ENCODE measurements around the gene KCND3. TPM values are rescaled to one million over a fixed set of nuclear protein-coding genes. Genes with fewer than 3 reads are reported as not detected.

Gene KCND3
- total RNA-seq, 4 donors from 2014 or later, result 1.8 to 5.3 (median 4.2) TPM

GRCh38 chr1:112011202-112011601 lies 21.7 kb upstream of the KCND3 start:
- peak; percentile 64 to 67 for DNase-seq
- H3K9me3 ChIP-seq, result no peaks in the 10 kb centered on the region
- intact Hi-C loops (cut with DNase I), result no loop called here
- peaks cover 0 to 8% of the 10 kb centered on the region in 2 donors for H3K4me1 ChIP-seq
- H3K27me3 ChIP-seq, result no peaks in the 10 kb centered on the region
- no peaks in the 10 kb centered on the region for H3K36me3 ChIP-seq
- no peak for TF ChIP-seq POLR2A (IDR thresholded peaks at IDR 0.05)
- TF ChIP-seq, protein P1, sequence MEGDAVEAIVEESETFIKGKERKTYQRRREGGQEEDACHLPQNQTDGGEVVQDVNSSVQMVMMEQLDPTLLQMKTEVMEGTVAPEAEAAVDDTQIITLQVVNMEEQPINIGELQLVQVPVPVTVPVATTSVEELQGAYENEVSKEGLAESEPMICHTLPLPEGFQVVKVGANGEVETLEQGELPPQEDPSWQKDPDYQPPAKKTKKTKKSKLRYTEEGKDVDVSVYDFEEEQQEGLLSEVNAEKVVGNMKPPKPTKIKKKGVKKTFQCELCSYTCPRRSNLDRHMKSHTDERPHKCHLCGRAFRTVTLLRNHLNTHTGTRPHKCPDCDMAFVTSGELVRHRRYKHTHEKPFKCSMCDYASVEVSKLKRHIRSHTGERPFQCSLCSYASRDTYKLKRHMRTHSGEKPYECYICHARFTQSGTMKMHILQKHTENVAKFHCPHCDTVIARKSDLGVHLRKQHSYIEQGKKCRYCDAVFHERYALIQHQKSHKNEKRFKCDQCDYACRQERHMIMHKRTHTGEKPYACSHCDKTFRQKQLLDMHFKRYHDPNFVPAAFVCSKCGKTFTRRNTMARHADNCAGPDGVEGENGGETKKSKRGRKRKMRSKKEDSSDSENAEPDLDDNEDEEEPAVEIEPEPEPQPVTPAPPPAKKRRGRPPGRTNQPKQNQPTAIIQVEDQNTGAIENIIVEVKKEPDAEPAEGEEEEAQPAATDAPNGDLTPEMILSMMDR (IDR thresholded peaks at IDR 0.05), result no peak
- 34 to 45% methylated on average over 3 of the region's 3 CpGs for WGBS, 2 donors
- H3K27ac ChIP-seq, result no peak overlapping the region
- no peak overlapping the region for H3K4me3 ChIP-seq (replicated peaks in 1 of 3)

- Histone ChIP-seq H3K27me3 (no peaks in the 10 kb centered on the region), H3K36me3 (no peaks in the 10 kb centered on the region), H3K9me3 (no peaks in the 10 kb centered on the region), H3K27ac (no peak overlapping the region), H3K4me1 (peaks cover 0 to 8% of the 10 kb centered on the region in 2 donors), H3K4me3 (replicated peaks in 1 of 3) (no peak overlapping the region)
- intact Hi-C loops (cut with DNase I), result no loop called here
- WGBS, 2 donors, result 44 to 62% methylated on average over 2 of the region's 2 CpGs
- DNase-seq, result no peak
- TF ChIP-seq, protein P1 (IDR thresholded peaks at IDR 0.05), result no peak
- TF ChIP-seq POLR2A (IDR thresholded peaks at IDR 0.05), result no peak
These were observed 17.7 kb upstream of the KCND3 start for GRCh38 chr1:112007169-112007568.

DNA sequence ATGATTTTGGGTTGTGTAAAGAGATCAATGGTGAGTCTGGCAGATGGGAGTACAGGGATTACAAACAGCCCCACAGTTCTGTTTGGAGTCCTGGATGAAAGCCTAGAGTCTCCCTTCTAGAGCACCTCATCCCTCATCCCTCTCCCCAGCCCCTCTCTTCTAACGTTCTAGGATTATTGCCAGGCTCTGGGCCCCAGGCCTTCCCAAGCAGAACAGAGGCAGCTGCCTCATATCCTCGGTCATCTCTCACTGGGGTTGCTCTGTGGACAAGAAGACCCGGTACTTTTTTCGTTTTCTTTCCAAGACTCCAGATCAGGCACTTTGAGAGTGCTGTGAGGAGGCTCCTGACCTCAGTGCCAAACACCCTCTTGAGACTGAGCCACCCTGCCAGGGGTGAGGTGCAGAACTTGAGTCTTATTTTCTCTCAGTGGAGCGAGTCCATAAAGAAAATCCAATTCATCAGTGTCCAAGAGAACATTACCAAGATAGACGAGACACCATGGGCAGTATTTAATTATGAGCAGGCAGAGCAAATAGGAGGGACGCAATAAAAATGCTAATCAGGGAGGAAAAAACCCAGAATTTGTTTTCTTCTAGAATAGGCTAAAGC lies 17.1 kb upstream of the KCND3 start:
- no peak for TF ChIP-seq POLR2A (IDR thresholded peaks at IDR 0.05)
- TF ChIP-seq, protein P1 (IDR thresholded peaks at IDR 0.05), result no peak
- H3K36me3 ChIP-seq, result no peaks in the 10 kb centered on the region
- no peak overlapping the region for H3K4me3 ChIP-seq (replicated peaks in 1 of 3)
- no peaks in the 10 kb centered on the region for H3K27me3 ChIP-seq
- H3K9me3 ChIP-seq, result no peaks in the 10 kb centered on the region
- no peak overlapping the region for H3K27ac ChIP-seq
- H3K4me1 ChIP-seq, result peaks cover 0 to 6% of the 10 kb centered on the region in 2 donors
- DNase-seq, result peak; percentile 32 to 50
- WGBS, 2 donors, result 54 to 60% methylated on average over 7 of the region's 7 CpGs
- intact Hi-C loops (cut with DNase I), result no loop called here

DNA sequence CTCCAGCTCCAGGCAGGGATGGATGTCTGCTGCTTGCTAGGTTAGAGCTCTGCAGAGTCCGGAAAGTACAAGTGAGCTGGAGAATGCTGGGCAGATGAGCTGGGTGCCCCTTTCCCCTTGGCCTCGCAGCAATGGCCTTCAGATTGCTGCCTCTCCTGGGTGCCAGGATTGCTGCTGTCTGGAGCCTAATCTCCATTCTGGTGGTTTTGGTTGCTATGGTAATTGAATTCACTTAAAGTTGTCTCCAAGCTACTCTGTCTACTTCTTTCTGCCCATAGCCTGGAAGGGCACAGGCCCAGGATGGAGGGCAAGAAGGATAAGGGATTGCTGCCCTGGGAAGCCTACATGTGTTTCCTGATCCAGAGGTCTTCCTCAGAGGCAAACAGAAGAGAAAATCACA lies 14.6 kb upstream of the KCND3 start:
- H3K27me3 ChIP-seq, result no peaks in the 10 kb centered on the region
- H3K27ac ChIP-seq, result no peak overlapping the region
- TF ChIP-seq POLR2A (IDR thresholded peaks at IDR 0.05), result no peak
- TF ChIP-seq, protein P1 (IDR thresholded peaks at IDR 0.05), result no peak
- no peaks in the 10 kb centered on the region for H3K4me1 ChIP-seq
- H3K9me3 ChIP-seq, result no peaks in the 10 kb centered on the region
- H3K36me3 ChIP-seq, result no peaks in the 10 kb centered on the region
- WGBS, 2 donors, result 88 to 94% methylated on average over 2 of the region's 2 CpGs
- no peak overlapping the region for H3K4me3 ChIP-seq (replicated peaks in 1 of 3)
- intact Hi-C loops (cut with DNase I), result no loop called here
- DNase-seq, result no peak

DNA sequence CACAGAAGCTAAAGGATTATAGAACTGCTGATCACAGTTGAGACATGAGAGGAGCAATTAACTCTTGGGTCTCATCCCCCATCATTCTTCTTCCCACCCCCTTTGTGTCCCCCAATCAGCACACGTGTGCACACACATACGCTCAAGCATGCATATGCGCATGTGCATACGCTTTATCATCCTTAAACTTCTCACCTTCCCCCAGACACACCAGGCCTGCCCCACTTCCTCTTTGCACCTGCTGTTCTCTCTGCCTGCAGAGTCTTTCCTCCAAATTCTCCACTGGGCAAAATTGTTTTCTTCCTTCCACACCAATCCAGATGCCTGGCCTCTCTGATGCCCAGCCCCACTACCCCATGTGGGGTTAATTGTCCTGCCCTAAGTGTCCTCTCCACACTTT lies 13.0 kb upstream of the KCND3 start:
- DNase-seq, result no peak
- Histone ChIP-seq H3K27me3 (no peaks in the 10 kb centered on the region), H3K4me1 (no peaks in the 10 kb centered on the region), H3K36me3 (no peaks in the 10 kb centered on the region), H3K9me3 (no peaks in the 10 kb centered on the region), H3K4me3 (replicated peaks in 1 of 3) (no peak overlapping the region), H3K27ac (no peak overlapping the region)
- 77 to 80% methylated on average over 4 of the region's 4 CpGs for WGBS, 2 donors
- TF ChIP-seq POLR2A (IDR thresholded peaks at IDR 0.05), result no peak
- TF ChIP-seq, protein P1 (IDR thresholded peaks at IDR 0.05), result no peak
- intact Hi-C loops (cut with DNase I), result no loop called here

Measured in thyroid gland (tissue), 4 donors.